ENCODE results near the gene SNRPB2.

DNA sequence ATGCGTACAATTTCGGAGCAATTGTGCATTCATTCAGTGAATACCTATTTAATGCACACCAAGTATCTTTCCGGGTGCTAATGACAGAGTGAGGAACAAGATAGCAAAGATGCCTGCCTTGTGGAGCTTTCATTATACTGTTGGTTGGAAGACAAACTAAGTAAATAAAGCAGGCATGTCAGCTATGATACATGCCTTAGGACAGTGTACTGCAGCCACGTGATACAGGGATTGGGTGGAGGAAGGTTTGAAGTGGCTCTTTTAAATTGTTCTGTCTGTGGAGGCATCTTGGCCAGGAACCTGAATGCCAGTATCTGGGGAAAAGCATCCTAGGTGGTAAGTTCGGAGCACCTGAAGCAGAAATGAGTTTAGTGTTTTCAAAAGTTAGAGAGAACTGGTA lies 15.4 kb downstream of the SNRPB2 start:
- TF ChIP-seq CTCF (conservative IDR thresholded peaks at IDR 0.05; ENCODE audit: low read length), result no peak
- TF ChIP-seq EZH2phosphoT487 (IDR thresholded peaks at IDR 0.05; ENCODE audit: borderline replicate concordance), result no peak
